Liver (tissue), 3 donors: ENCODE results near the gene DLGAP4.

Source experiments
- EGR1 ChIP-seq, 2 donors: IDR thresholded peaks; 2 replicates each; pipeline ENCODE4 v1.6.1; 2016 to 2018; ENCODE audit warnings: antibody characterized with exemption in 2 of 2, low read depth in 2 of 2
- FOXA1 ChIP-seq: IDR thresholded peaks from 2 replicates; pipeline ENCODE4 v1.6.1; 2016; ENCODE audit warnings: antibody characterized with exemption
- HNF4A ChIP-seq, 2 donors: conservative IDR thresholded peaks; 2 replicates each; pipeline ENCODE4 v1.6.1; 2016; ENCODE audit warnings: antibody characterized with exemption in 2 of 2, mild to moderate bottlenecking in 2 of 2
- JUND ChIP-seq, 2 donors: IDR thresholded peaks; 2 replicates each; pipeline ENCODE4 v1.6.1; 2016; ENCODE audit warnings: antibody characterized with exemption in 2 of 2
- RAD21 ChIP-seq, 2 donors: IDR thresholded peaks; 2 replicates each; pipeline ENCODE4 v1.6.1; 2016; ENCODE audit warnings: antibody characterized with exemption in 2 of 2, mild to moderate bottlenecking in 2 of 2
- RXRA ChIP-seq, 2 donors: IDR thresholded peaks; 2 replicates each; pipeline ENCODE4 v1.6.1; 2017 to 2018; ENCODE audit warnings: antibody characterized with exemption in 2 of 2, mild to moderate bottlenecking in 1 of 2
- SP1 ChIP-seq: IDR thresholded peaks from 2 replicates; pipeline ENCODE4 v1.6.1; 2018; ENCODE audit warnings: antibody characterized with exemption, mild to moderate bottlenecking
- TAF1 ChIP-seq: conservative IDR thresholded peaks from 2 replicates; pipeline ENCODE4 v1.6.1; 2016; ENCODE audit warnings: antibody characterized with exemption, mild to moderate bottlenecking
- YY1 ChIP-seq: IDR thresholded peaks from 2 replicates; pipeline ENCODE4 v1.6.1; 2016; ENCODE audit warnings: antibody characterized with exemption, mild to moderate bottlenecking
- TF ChIP-seq, protein P1 (sequence below): fragments of 150-350 bp; IDR thresholded peaks from 2 replicates; pipeline ENCODE4 v1.5.1; 2017; ENCODE audit warnings: improper control_type of control experiment, low read depth, low read length; ENCODE audit not compliant: missing input control
- TF ChIP-seq, protein P2 (sequence below): IDR thresholded peaks from 2 replicates; pipeline ENCODE4 v1.6.1; 2016; ENCODE audit warnings: antibody characterized with exemption, mild to moderate bottlenecking
- TF ChIP-seq, protein P3 (sequence below): IDR thresholded peaks from 2 replicates; pipeline ENCODE4 v1.6.1; 2016; ENCODE audit warnings: antibody characterized with exemption
- TF ChIP-seq, protein P4 (sequence below): IDR thresholded peaks from 2 replicates; pipeline ENCODE4 v1.6.1; 2016; ENCODE audit warnings: antibody characterized with exemption
- donor health status: healthy.
- donor health status: healthy.

DNA sequence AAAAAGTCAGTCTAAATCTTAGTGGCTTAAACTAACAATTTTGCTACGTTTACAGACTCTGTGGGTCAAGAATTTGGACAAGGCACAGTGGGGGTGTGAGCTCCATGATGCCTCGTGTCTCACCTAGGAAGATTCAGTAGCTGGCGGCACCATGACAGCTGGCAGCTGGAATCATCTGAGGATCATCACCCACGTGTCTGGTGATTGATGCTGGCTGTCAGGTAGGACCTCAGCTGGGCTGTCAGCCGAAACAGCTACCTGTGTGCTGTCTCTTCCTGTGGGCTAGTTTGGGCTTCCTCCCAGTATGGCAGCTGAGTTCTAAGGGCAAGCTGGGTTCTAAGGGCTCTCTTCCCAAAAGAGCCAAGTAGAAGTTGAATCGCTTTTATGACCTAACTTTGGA lies 26.4 kb upstream of the DLGAP4 start:
- TF ChIP-seq, protein P1, sequence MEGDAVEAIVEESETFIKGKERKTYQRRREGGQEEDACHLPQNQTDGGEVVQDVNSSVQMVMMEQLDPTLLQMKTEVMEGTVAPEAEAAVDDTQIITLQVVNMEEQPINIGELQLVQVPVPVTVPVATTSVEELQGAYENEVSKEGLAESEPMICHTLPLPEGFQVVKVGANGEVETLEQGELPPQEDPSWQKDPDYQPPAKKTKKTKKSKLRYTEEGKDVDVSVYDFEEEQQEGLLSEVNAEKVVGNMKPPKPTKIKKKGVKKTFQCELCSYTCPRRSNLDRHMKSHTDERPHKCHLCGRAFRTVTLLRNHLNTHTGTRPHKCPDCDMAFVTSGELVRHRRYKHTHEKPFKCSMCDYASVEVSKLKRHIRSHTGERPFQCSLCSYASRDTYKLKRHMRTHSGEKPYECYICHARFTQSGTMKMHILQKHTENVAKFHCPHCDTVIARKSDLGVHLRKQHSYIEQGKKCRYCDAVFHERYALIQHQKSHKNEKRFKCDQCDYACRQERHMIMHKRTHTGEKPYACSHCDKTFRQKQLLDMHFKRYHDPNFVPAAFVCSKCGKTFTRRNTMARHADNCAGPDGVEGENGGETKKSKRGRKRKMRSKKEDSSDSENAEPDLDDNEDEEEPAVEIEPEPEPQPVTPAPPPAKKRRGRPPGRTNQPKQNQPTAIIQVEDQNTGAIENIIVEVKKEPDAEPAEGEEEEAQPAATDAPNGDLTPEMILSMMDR: no peak
- no peak for TF ChIP-seq EGR1 (IDR thresholded peaks at IDR 0.05; ENCODE audit: low read depth in 2 of 2)
- no peak for TF ChIP-seq SP1
- TF ChIP-seq, protein P2, sequence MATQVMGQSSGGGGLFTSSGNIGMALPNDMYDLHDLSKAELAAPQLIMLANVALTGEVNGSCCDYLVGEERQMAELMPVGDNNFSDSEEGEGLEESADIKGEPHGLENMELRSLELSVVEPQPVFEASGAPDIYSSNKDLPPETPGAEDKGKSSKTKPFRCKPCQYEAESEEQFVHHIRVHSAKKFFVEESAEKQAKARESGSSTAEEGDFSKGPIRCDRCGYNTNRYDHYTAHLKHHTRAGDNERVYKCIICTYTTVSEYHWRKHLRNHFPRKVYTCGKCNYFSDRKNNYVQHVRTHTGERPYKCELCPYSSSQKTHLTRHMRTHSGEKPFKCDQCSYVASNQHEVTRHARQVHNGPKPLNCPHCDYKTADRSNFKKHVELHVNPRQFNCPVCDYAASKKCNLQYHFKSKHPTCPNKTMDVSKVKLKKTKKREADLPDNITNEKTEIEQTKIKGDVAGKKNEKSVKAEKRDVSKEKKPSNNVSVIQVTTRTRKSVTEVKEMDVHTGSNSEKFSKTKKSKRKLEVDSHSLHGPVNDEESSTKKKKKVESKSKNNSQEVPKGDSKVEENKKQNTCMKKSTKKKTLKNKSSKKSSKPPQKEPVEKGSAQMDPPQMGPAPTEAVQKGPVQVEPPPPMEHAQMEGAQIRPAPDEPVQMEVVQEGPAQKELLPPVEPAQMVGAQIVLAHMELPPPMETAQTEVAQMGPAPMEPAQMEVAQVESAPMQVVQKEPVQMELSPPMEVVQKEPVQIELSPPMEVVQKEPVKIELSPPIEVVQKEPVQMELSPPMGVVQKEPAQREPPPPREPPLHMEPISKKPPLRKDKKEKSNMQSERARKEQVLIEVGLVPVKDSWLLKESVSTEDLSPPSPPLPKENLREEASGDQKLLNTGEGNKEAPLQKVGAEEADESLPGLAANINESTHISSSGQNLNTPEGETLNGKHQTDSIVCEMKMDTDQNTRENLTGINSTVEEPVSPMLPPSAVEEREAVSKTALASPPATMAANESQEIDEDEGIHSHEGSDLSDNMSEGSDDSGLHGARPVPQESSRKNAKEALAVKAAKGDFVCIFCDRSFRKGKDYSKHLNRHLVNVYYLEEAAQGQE: no peak
- TF ChIP-seq RAD21 (IDR thresholded peaks at IDR 0.05): no peak
- no peak for TF ChIP-seq YY1
- TF ChIP-seq RXRA (IDR thresholded peaks at IDR 0.05): no peak
- TF ChIP-seq, protein P3, sequence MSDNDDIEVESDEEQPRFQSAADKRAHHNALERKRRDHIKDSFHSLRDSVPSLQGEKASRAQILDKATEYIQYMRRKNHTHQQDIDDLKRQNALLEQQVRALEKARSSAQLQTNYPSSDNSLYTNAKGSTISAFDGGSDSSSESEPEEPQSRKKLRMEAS: no peak
- no peak for TF ChIP-seq TAF1
- no peak for TF ChIP-seq JUND (IDR thresholded peaks at IDR 0.05)
- TF ChIP-seq, protein P4, sequence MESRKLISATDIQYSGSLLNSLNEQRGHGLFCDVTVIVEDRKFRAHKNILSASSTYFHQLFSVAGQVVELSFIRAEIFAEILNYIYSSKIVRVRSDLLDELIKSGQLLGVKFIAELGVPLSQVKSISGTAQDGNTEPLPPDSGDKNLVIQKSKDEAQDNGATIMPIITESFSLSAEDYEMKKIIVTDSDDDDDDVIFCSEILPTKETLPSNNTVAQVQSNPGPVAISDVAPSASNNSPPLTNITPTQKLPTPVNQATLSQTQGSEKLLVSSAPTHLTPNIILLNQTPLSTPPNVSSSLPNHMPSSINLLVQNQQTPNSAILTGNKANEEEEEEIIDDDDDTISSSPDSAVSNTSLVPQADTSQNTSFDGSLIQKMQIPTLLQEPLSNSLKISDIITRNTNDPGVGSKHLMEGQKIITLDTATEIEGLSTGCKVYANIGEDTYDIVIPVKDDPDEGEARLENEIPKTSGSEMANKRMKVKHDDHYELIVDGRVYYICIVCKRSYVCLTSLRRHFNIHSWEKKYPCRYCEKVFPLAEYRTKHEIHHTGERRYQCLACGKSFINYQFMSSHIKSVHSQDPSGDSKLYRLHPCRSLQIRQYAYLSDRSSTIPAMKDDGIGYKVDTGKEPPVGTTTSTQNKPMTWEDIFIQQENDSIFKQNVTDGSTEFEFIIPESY: no peak
- TF ChIP-seq HNF4A (conservative IDR thresholded peaks at IDR 0.05): no peak
- no peak for TF ChIP-seq FOXA1
